Pancreas (tissue), 10 donors: ENCODE results near the gene ETS2. TPM values are rescaled to one million over a fixed set of nuclear protein-coding genes. Genes with fewer than 3 reads are reported as not detected.
A peak's percentile ranks its signal among the peaks of the same experiment; 100 is the strongest.

ENCODE experiments used
- ATAC-seq, 4 donors: fragments of 200-7000 bp; cut with Tn5 transposase; one replicate each; pipeline versions ENCODE4 v1.8.0 to v1.9.1; 2020; ENCODE audit warnings: mild to moderate bottlenecking in 4 of 4, moderate library complexity in 4 of 4
- DNase-seq, 6 donors: peaks; one replicate each; pipeline ENCODE4 v3.0.0-alpha.2; 2020
- FAIRE-seq: peaks from 2 replicates; lab custom pipeline; 2012; peaks lifted over from hg19 to GRCh38; lab: Jason Lieb, UNC
- H3K27ac ChIP-seq, 4 donors: fragments of 200-600 bp; sonication (generic); 1 replicate in 3 of 4; 2 replicates in 1 of 4; pipeline versions ENCODE4 v1.5.0 to v1.8.0; 2020
- H3K27me3 ChIP-seq, 4 donors: fragments of 200-600 bp; one replicate each; pipeline ENCODE4 v1.8.0; 2021
- H3K36me3 ChIP-seq, 3 donors: fragments of 200-600 bp; sonication (generic) in 1 of 3; one replicate each; pipeline versions ENCODE4 v1.5.0 to v1.8.0; 2020 to 2021
- H3K4me1 ChIP-seq, 3 donors: fragments of 200-600 bp; one replicate each; pipeline ENCODE4 v1.8.0; 2021
- H3K4me3 ChIP-seq, 4 donors: fragments of 200-600 bp; sonication (generic) in 2 of 4; one replicate each; pipeline versions ENCODE4 v1.5.0 to v1.8.0; 2020 to 2021
- H3K9me3 ChIP-seq, 4 donors: fragments of 200-600 bp; one replicate each; pipeline ENCODE4 v1.8.0; 2021
- WGBS, 2 donors: extraction: QIAGEN DNeasy Blood & Tissue Kit; methylation state at CpG; one replicate each; pipeline ENCODE4 v1.1.7; 2013; 5-methylcytosine and 5-hydroxymethylcytosine counted together
- intact Hi-C, 3 donors: fragments of 100-400 bp; cut with DNase I; formaldehyde crosslinking; loops; one replicate each; pipeline versions ENCODE4 v1.11.1 to v1.14.2; 2022
- polyA plus RNA-seq, 2 donors: library from polyadenylated mRNA; stranded (reverse); fragments of 200-250 nt; gene quantifications; one replicate each; pipeline ENCODE4 v1.2.3, GENCODE V29; 2013
- total RNA-seq, 6 donors: library from RNA; stranded (reverse); fragmentation: NEBNext Ultra II Directional in 4 of 6; extraction: Animal tissue kit (Norgen Biotek cat#: 25700) in 4 of 6; gene quantifications; one replicate each; pipeline versions ENCODE4 v1.2.1 to v1.2.4, GENCODE V29; 2021 to 2023
- TF ChIP-seq, protein P1 (sequence below), 4 donors: fragments of 200-600 bp; sonication (generic) in 3 of 4; IDR thresholded peaks; one replicate each; pipeline versions ENCODE4 v1.5.0 to v1.8.0; 2021; ENCODE audit warnings: antibody characterized with exemption in 4 of 4
- donor health status: healthy with polysubstance abuse.
- donor health status: DM: no; HTN: no; CAD: no; lungs with moderate emphysema.
- donor health status: DM: no; HTN: no; CAD: no.
- donor health status: control.
- donor health status: control.
- donor health status: Bipolar disorder and iron deficiency.
- donor health status: DM: yes; HTN: yes; CAD: no.
- donor health status: DM: no; HTN: no; CAD: no.
- donor health status: DM: no; HTN: no; CAD: no.
- donor health status: DM: yes; HTN: yes; CAD: no.

ETS2 gene
- total and polyA plus RNA-seq, 8 donors = 10.6 to 30.0 (median 17.9) TPM

DNA sequence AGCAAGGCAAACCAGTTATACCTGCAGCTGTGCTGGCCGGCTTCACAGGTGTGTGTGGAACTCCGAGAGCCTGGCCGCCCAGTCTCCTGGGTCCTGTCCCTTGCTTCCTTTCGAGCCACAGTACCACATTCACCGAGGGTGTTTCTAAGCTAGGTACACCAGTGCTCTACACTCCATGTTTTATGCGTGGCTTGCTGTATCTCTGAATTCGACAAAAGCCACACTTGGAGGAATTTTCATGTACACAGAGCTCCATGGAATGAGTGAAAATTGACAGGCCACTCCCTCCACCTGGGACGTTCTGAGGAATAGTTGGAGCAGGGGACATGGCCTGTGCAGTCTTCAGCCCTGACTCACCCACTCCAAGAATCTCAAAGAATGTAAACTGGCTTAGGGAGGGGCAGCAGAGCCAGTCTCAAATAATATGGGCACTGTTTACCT lies 14.0 kb downstream of the ETS2 start:
- Histone ChIP-seq H3K9me3 (no peaks in the 10 kb centered on the region), H3K27me3 (no peaks in the 10 kb centered on the region), H3K4me3 (no peak overlapping the region), H3K36me3 (peaks cover 12 to 86% (median 25%) of the 10 kb centered on the region in 3 donors), H3K27ac (no peak overlapping the region), H3K4me1 (no peaks in the 10 kb centered on the region)
- ATAC-seq (no peak), FAIRE-seq (no peak), DNase-seq (no peak)
- TF ChIP-seq, protein P1, sequence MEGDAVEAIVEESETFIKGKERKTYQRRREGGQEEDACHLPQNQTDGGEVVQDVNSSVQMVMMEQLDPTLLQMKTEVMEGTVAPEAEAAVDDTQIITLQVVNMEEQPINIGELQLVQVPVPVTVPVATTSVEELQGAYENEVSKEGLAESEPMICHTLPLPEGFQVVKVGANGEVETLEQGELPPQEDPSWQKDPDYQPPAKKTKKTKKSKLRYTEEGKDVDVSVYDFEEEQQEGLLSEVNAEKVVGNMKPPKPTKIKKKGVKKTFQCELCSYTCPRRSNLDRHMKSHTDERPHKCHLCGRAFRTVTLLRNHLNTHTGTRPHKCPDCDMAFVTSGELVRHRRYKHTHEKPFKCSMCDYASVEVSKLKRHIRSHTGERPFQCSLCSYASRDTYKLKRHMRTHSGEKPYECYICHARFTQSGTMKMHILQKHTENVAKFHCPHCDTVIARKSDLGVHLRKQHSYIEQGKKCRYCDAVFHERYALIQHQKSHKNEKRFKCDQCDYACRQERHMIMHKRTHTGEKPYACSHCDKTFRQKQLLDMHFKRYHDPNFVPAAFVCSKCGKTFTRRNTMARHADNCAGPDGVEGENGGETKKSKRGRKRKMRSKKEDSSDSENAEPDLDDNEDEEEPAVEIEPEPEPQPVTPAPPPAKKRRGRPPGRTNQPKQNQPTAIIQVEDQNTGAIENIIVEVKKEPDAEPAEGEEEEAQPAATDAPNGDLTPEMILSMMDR (IDR thresholded peaks at IDR 0.05) = no peak
- whole genome bisulfite sequencing, 2 donors = 90 to 93% methylated on average over 8 of the region's 8 CpGs
- intact Hi-C loops = no loop called here

DNA sequence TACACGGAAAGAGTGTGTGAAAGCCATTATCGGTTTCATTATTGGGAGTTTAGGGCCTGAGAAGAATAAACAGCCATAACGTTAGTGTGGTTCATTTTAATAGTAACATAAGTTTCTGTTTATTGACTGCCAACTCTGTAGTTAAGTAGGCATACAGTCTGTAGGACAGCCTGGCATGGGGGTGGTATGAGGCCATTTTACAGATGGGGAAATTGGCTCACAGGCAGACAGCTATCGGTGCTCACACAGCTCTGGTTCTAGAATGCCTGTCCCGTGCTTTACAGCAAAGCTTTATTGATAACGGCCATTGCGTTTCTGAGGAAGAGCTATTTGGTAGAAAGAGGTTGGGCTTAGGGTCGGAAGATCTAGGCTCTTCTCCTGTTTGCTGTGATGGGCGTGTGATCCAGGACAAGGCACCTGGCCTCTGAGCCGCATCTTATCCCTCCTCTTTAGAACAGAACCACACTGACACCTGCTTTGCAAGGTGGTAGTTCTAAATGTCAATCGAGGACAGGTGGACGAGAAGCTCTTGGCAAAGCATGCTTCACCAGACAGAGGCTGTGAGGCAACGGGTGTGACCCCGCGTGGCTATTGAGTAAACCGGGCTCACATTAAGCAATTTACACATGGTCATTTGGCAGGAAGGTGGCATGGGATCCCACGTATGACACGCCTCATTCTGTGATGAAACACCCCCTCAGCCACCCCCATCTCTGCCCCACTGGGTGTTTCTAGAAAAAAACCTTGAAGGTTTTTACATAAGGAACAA lies 14.9 kb downstream of the ETS2 start:
- FAIRE-seq (no peak), DNase-seq (no peak)
- peaks cover 12 to 80% (median 24%) of the 10 kb centered on the region in 3 donors for H3K36me3 ChIP-seq

GRCh38 chr21:38821248-38821647 lies 15.5 kb downstream of the ETS2 start:
- Histone ChIP-seq H3K4me1 (no peaks in the 10 kb centered on the region), H3K9me3 (no peaks in the 10 kb centered on the region), H3K27ac (no peak overlapping the region), H3K27me3 (no peaks in the 10 kb centered on the region), H3K4me3 (no peak overlapping the region), H3K36me3 (peaks cover 12 to 77% (median 24%) of the 10 kb centered on the region in 3 donors)
- FAIRE-seq (no peak), ATAC-seq (no peak), DNase-seq (no peak)
- intact Hi-C loops = no loop called here
- WGBS, 2 donors = 90 to 91% methylated on average over 6 of the region's 6 CpGs
- TF ChIP-seq, protein P1 (IDR thresholded peaks at IDR 0.05) = no peak

More for the DNA sequence above, 14.9 kb downstream of the ETS2 start:
- intact Hi-C loops = no loop called here
- Histone ChIP-seq H3K4me1 (no peaks in the 10 kb centered on the region), H3K27ac (no peak overlapping the region), H3K4me3 (no peak overlapping the region), H3K9me3 (no peaks in the 10 kb centered on the region), H3K27me3 (no peaks in the 10 kb centered on the region)
- ATAC-seq = peak in 1 of 4 donors; percentile 19
- 89 to 93% methylated on average over 18 of the region's 18 CpGs for WGBS, 2 donors
- TF ChIP-seq, protein P1 (IDR thresholded peaks at IDR 0.05) = no peak

GRCh38 chr21:38821959-38822682 lies 16.4 kb downstream of the ETS2 start:
- no peak overlapping the region for H3K4me3 ChIP-seq
- H3K36me3 ChIP-seq = peaks cover 12 to 68% (median 22%) of the 10 kb centered on the region in 3 donors
- H3K4me1 ChIP-seq = no peaks in the 10 kb centered on the region
- no peak for ATAC-seq
- FAIRE-seq = no peak
- H3K9me3 ChIP-seq = no peaks in the 10 kb centered on the region
- no peak for DNase-seq
- intact Hi-C loops = no loop called here
- no peak overlapping the region for H3K27ac ChIP-seq
- 94 to 98% methylated on average over 9 of the region's 9 CpGs for WGBS, 2 donors
- TF ChIP-seq, protein P1 (IDR thresholded peaks at IDR 0.05) = no peak
- no peaks in the 10 kb centered on the region for H3K27me3 ChIP-seq
